ENCODE results near the gene MARCHF3. TPM values are rescaled to one million over a fixed set of nuclear protein-coding genes. Genes with fewer than 3 reads are reported as not detected.
"Not testable (repeated sequence)": the region's sequence is repeated elsewhere in the genome, so short reads cannot be mapped to it uniquely, and the experiment has no call there.

The MARCHF3 gene
- total RNA-seq, 5 donors from 2014 or later (not counting 1 experiment from before 2014, with no cell fraction given) = 5.6 to 9.9 (median 7.6) TPM

DNA sequence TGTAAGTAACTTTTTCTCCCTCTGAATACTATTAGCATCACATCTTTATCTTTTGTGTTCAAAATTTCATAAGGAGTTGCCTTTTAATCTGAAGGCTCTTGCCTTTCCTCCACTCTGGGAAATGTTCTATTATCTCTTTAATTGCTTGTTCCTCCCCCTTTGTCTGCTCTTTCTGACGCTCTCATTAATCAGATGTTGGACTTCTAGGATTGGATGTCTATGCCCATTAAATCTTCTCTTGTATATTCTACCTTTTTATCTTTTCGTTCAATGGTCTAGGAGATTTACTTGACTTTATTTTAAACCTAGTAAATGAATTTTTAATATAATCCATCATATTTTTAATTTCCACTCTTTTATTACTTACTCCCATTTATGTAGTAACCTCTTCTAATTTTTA is 76.7 kb downstream of the MARCHF3 start:
- H3K27me3 Mint-ChIP-seq = no peaks in the 10 kb centered on the region
- H3K36me3 Mint-ChIP-seq = peaks cover 3% of the 10 kb centered on the region
- no peaks in the 10 kb centered on the region for H3K36me3 ChIP-seq (ENCODE audit: control insufficient read depth in 2 of 2, extremely low read depth in 1 of 2, insufficient read depth in 1 of 2, low read length in 1 of 2)
- no peak overlapping the region for H3K27ac ChIP-seq (ENCODE audit: low read length)
- no CpG with 5 or more reads among the region's 2 CpGs for WGBS (ENCODE audit: insufficient coverage)
- H3K4me3 Mint-ChIP-seq = no peak overlapping the region
- H3K27ac Mint-ChIP-seq = no peak overlapping the region
- ATAC-seq (replicated peaks in 1 of 4) (no peak), DNase-seq (no peak)
- no peak overlapping the region for H3K4me3 ChIP-seq (ENCODE audit: control insufficient read depth in 1 of 2, extremely low read depth in 1 of 2, low read length in 1 of 2)
- POLR2A ChIA-PET = no interaction called here
- CTCF ChIA-PET = no interaction called here
- H3K27me3 ChIP-seq (replicated peaks in 1 of 2; ENCODE audit: control insufficient read depth in 2 of 2, extremely low read depth in 1 of 2, insufficient read depth in 2 of 2, low read length in 1 of 2) = no peaks in the 10 kb centered on the region
- no peaks in the 10 kb centered on the region for H3K9me3 Mint-ChIP-seq
- H3K4me1 Mint-ChIP-seq = no peaks in the 10 kb centered on the region
- H3K4me1 ChIP-seq (ENCODE audit: control insufficient read depth in 1 of 2, extremely low read depth in 1 of 2, insufficient read depth in 2 of 2, low read length in 2 of 2) = no peaks in the 10 kb centered on the region
- no peaks in the 10 kb centered on the region for H3K9me3 ChIP-seq

DNA sequence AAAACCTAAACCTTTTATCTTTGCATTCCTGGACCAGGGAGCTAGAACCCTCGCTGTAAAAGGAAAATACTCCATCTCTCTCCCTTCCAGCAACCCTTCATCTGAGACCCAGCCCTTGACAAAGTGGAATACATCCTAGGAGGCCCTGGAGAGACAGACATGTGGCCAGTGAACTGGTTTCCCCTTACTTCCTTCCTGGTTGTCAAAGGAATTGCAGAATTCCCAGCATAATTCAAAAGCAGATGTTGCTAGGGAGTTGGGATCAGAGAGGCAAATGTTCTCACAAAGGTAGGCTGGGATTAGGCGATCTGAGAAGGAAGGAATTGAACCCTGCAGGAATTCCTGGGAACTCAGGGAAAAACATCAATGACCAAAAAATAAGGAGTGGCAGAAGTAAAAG is 80.9 kb downstream of the MARCHF3 start:
- H3K27me3 Mint-ChIP-seq = no peaks in the 10 kb centered on the region
- H3K27ac Mint-ChIP-seq = no peak overlapping the region
- peaks cover 2 to 8% (median 5%) of the 10 kb centered on the region in 3 donors for H3K4me1 Mint-ChIP-seq
- ATAC-seq (replicated peaks in 1 of 4) (no peak), DNase-seq (no peak)
- no peaks in the 10 kb centered on the region for H3K36me3 ChIP-seq (ENCODE audit: control insufficient read depth in 2 of 2, extremely low read depth in 1 of 2, insufficient read depth in 1 of 2, low read length in 1 of 2)
- H3K27me3 ChIP-seq (replicated peaks in 1 of 2; ENCODE audit: control insufficient read depth in 2 of 2, extremely low read depth in 1 of 2, insufficient read depth in 2 of 2, low read length in 1 of 2) = no peaks in the 10 kb centered on the region
- H3K4me1 ChIP-seq (ENCODE audit: control insufficient read depth in 1 of 2, extremely low read depth in 1 of 2, insufficient read depth in 2 of 2, low read length in 2 of 2) = no peaks in the 10 kb centered on the region
- ChIA-PET CTCF (no interaction called here), POLR2A (no interaction called here)
- no peak overlapping the region for H3K4me3 ChIP-seq (ENCODE audit: control insufficient read depth in 1 of 2, extremely low read depth in 1 of 2, low read length in 1 of 2)
- H3K36me3 Mint-ChIP-seq = no peaks in the 10 kb centered on the region
- no peak overlapping the region for H3K27ac ChIP-seq (ENCODE audit: low read length)
- H3K9me3 ChIP-seq = no peaks in the 10 kb centered on the region
- H3K4me3 Mint-ChIP-seq = no peak overlapping the region
- no CpG with 5 or more reads among the region's 2 CpGs for WGBS (ENCODE audit: insufficient coverage)
- H3K9me3 Mint-ChIP-seq = no peaks in the 10 kb centered on the region

DNA sequence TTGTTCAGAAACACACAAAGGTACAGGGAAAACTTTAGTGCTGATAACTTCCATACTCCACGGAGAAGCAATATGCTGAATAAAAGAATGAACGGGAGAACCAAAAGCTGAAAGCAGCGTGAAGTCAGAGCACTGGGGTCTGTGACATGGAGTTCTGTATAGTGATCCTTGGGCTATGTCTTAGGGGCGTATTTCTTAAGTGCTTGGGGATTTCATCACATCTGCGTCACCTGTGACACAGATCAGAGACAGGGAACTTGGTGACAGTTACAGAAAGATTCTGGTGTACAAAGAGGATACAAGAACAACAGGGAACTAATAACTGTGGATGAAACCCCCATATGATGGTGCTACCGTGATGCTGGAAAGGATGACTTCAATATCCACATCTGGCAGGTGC is 81.9 kb downstream of the MARCHF3 start:
- no peak overlapping the region for H3K27ac Mint-ChIP-seq
- ChIA-PET CTCF (no interaction called here), POLR2A (no interaction called here)
- DNase-seq = no peak
- H3K9me3 Mint-ChIP-seq = no peaks in the 10 kb centered on the region
- no peaks in the 10 kb centered on the region for H3K36me3 ChIP-seq (ENCODE audit: control insufficient read depth in 2 of 2, extremely low read depth in 1 of 2, insufficient read depth in 1 of 2, low read length in 1 of 2)
- ATAC-seq (replicated peaks in 1 of 4) = no peak
- H3K4me3 ChIP-seq (ENCODE audit: control insufficient read depth in 1 of 2, extremely low read depth in 1 of 2, low read length in 1 of 2) = no peak overlapping the region
- H3K9me3 ChIP-seq = no peaks in the 10 kb centered on the region
- no peak overlapping the region for H3K4me3 Mint-ChIP-seq
- H3K4me1 ChIP-seq (ENCODE audit: control insufficient read depth in 1 of 2, extremely low read depth in 1 of 2, insufficient read depth in 2 of 2, low read length in 2 of 2) = no peaks in the 10 kb centered on the region
- WGBS (ENCODE audit: insufficient coverage) = 93% methylated on average over 5 of the region's 6 CpGs
- no peaks in the 10 kb centered on the region for H3K36me3 Mint-ChIP-seq
- H3K4me1 Mint-ChIP-seq = peaks cover 2 to 8% (median 5%) of the 10 kb centered on the region in 3 donors
- H3K27me3 ChIP-seq (replicated peaks in 1 of 2; ENCODE audit: control insufficient read depth in 2 of 2, extremely low read depth in 1 of 2, insufficient read depth in 2 of 2, low read length in 1 of 2) = no peaks in the 10 kb centered on the region
- no peaks in the 10 kb centered on the region for H3K27me3 Mint-ChIP-seq
- no peak overlapping the region for H3K27ac ChIP-seq (ENCODE audit: low read length)

DNA sequence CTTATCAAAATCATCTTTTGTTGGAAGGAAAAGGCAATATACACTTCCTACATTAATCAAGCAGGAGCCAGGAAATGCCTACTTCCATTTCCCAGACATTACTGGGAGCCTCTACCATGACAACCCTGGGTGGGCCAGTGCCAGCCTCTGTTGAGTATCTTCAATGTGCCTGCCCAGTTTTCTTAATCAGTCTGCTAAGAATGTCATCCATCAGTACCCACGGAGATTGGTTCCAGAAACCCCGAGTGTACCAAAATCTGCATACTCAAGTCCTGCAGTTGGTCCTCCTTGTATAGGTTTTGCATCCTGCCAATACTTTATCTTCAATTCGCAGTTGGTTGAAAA is 82.4 kb downstream of the MARCHF3 start:
- no peaks in the 10 kb centered on the region for H3K9me3 ChIP-seq
- H3K9me3 Mint-ChIP-seq = no peaks in the 10 kb centered on the region
- no peaks in the 10 kb centered on the region for H3K4me1 ChIP-seq (ENCODE audit: control insufficient read depth in 1 of 2, extremely low read depth in 1 of 2, insufficient read depth in 2 of 2, low read length in 2 of 2)
- H3K4me1 Mint-ChIP-seq = peaks cover 2 to 8% (median 5%) of the 10 kb centered on the region in 3 donors
- POLR2A ChIA-PET = no interaction called here
- no peak overlapping the region for H3K4me3 ChIP-seq (ENCODE audit: control insufficient read depth in 1 of 2, extremely low read depth in 1 of 2, low read length in 1 of 2)
- ATAC-seq (replicated peaks in 1 of 4) = no peak
- 94% methylated on average over 3 of the region's 3 CpGs for WGBS (ENCODE audit: insufficient coverage)
- CTCF ChIA-PET = no interaction called here
- H3K27ac Mint-ChIP-seq = no peak overlapping the region
- no peak for DNase-seq
- no peaks in the 10 kb centered on the region for H3K27me3 Mint-ChIP-seq
- no peaks in the 10 kb centered on the region for H3K27me3 ChIP-seq (replicated peaks in 1 of 2; ENCODE audit: control insufficient read depth in 2 of 2, extremely low read depth in 1 of 2, insufficient read depth in 2 of 2, low read length in 1 of 2)
- no peak overlapping the region for H3K4me3 Mint-ChIP-seq
- no peaks in the 10 kb centered on the region for H3K36me3 ChIP-seq (ENCODE audit: control insufficient read depth in 2 of 2, extremely low read depth in 1 of 2, insufficient read depth in 1 of 2, low read length in 1 of 2)
- no peaks in the 10 kb centered on the region for H3K36me3 Mint-ChIP-seq
- H3K27ac ChIP-seq (ENCODE audit: low read length) = no peak overlapping the region

DNA sequence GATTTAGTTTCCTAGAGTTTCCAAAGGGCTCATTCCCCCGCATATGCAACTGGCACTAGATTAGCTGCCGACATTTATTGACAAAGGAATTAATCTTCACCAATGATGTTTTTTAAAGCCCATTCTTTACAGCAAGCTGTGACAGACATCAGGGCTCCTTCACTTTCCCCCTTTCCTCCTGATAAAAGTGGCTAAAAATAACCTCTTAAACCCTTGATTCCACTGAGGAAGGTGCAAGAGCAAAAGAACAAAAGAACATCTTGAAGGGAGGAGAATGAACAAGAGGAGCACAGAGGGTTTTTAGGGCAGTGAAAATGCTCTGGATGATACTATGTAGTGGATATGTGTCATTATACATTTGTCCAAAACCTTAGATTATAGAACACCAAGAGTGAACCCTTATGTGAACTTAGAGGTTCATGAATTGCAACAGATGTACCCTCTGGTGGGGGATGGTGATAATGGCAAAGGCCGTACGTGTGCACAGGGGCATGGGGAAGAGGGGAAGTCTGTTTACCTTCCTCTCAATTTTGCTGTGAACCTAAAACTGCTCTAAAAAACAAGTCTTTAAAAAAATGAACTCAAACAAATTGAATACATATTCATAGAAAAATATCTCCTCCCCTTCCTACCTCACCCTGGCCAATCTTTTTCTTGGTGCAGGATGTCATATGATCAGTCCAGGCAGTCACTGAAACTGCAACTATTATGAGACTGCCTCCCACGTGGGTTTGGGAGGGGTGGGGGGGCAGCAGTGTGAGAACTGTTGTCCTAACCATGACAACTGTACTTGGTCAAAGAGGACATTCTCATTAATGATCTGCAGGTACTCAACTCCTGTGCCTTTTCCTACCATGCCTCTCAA is 83.0 kb downstream of the MARCHF3 start:
- ChIA-PET CTCF (no interaction called here), POLR2A (no interaction called here)
- Mint-ChIP-seq H3K4me1 (peaks cover 2 to 8% (median 5%) of the 10 kb centered on the region in 3 donors), H3K36me3 (no peaks in the 10 kb centered on the region), H3K4me3 (no peak overlapping the region), H3K27me3 (no peaks in the 10 kb centered on the region), H3K9me3 (no peaks in the 10 kb centered on the region), H3K27ac (no peak overlapping the region)
- H3K4me3 ChIP-seq (ENCODE audit: control insufficient read depth in 1 of 2, extremely low read depth in 1 of 2, low read length in 1 of 2) = no peak overlapping the region
- ATAC-seq (replicated peaks in 1 of 4) (no peak), DNase-seq (no peak)
- no peaks in the 10 kb centered on the region for H3K27me3 ChIP-seq (replicated peaks in 1 of 2; ENCODE audit: control insufficient read depth in 2 of 2, extremely low read depth in 1 of 2, insufficient read depth in 2 of 2, low read length in 1 of 2)
- H3K9me3 ChIP-seq = no peaks in the 10 kb centered on the region
- WGBS (ENCODE audit: insufficient coverage) = 94% methylated on average over 2 of the region's 5 CpGs
- H3K36me3 ChIP-seq (ENCODE audit: control insufficient read depth in 2 of 2, extremely low read depth in 1 of 2, insufficient read depth in 1 of 2, low read length in 1 of 2) = no peaks in the 10 kb centered on the region
- no peaks in the 10 kb centered on the region for H3K4me1 ChIP-seq (ENCODE audit: control insufficient read depth in 1 of 2, extremely low read depth in 1 of 2, insufficient read depth in 2 of 2, low read length in 2 of 2)
- H3K27ac ChIP-seq (ENCODE audit: low read length) = no peak overlapping the region

DNA sequence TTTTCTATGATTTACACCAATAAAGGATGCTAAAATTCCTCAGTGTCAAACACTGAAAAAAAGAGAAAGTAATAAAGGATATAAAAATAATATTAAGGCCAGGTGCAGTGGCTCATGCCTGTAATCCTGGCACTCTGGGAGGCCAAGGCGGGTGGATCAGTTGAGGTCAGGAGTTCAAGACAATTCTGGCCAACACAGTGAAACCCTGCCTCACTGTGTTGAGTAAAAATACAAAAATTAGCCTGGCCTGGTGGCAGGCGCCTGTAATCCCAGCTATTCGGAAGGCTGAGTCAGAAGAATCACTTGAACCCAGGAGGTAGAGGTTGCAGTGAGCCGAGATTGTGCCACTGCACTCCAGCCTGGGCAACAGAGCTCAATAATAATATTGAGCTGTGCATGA is 87.5 kb downstream of the MARCHF3 start:
- not testable (repeated sequence) for ATAC-seq (replicated peaks in 1 of 4); H3K27ac Mint-ChIP-seq

DNA sequence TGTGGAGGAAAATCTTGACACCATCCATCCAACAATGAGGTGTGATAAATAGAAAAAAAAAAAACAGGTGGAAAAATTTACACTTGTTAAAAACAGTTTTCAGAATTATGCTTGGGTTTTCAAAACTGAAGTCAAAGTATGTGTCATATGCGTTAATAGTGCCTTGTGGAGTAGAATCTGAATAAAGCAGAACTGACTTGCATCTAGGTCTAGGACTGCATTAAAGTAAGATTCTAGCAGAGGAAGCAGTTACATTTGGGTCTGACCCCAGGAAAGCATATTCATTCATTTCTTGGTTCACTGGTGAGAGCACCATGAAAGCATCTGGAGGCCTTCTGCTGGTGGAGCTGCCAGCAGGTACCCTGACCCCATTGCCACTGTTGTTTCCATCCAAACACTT is 89.0 kb downstream of the MARCHF3 start:
- no peak for DNase-seq
- Histone ChIP-seq H3K4me1 (ENCODE audit: control insufficient read depth in 1 of 2, extremely low read depth in 1 of 2, insufficient read depth in 2 of 2, low read length in 2 of 2) (no peaks in the 10 kb centered on the region), H3K4me3 (ENCODE audit: control insufficient read depth in 1 of 2, extremely low read depth in 1 of 2, low read length in 1 of 2) (no peak overlapping the region), H3K27ac (ENCODE audit: low read length) (no peak overlapping the region), H3K36me3 (ENCODE audit: control insufficient read depth in 2 of 2, extremely low read depth in 1 of 2, insufficient read depth in 1 of 2, low read length in 1 of 2) (no peaks in the 10 kb centered on the region), H3K27me3 (replicated peaks in 1 of 2; ENCODE audit: control insufficient read depth in 2 of 2, extremely low read depth in 1 of 2, insufficient read depth in 2 of 2, low read length in 1 of 2) (no peaks in the 10 kb centered on the region), H3K9me3 (no peaks in the 10 kb centered on the region)
- Mint-ChIP-seq H3K9me3 (no peaks in the 10 kb centered on the region), H3K4me3 (no peak overlapping the region), H3K36me3 (no peaks in the 10 kb centered on the region), H3K27me3 (no peaks in the 10 kb centered on the region), H3K4me1 (no peaks in the 10 kb centered on the region), H3K27ac (no peak overlapping the region)
- CTCF ChIA-PET = no interaction called here
- POLR2A ChIA-PET = no interaction called here
- ATAC-seq (replicated peaks in 1 of 4) = no peak
- 88% methylated on average over 1 of the region's 1 CpG for WGBS (ENCODE audit: insufficient coverage)

More for the DNA sequence above, 87.5 kb downstream of the MARCHF3 start:
- H3K9me3 Mint-ChIP-seq; POLR2A ChIA-PET; H3K36me3 ChIP-seq (ENCODE audit: control insufficient read depth in 2 of 2, extremely low read depth in 1 of 2, insufficient read depth in 1 of 2, low read length in 1 of 2); H3K27me3 ChIP-seq (replicated peaks in 1 of 2; ENCODE audit: control insufficient read depth in 2 of 2, extremely low read depth in 1 of 2, insufficient read depth in 2 of 2, low read length in 1 of 2); H3K27ac ChIP-seq (ENCODE audit: low read length); H3K27me3 Mint-ChIP-seq; CTCF ChIA-PET; H3K36me3 Mint-ChIP-seq; H3K4me3 ChIP-seq (ENCODE audit: control insufficient read depth in 1 of 2, extremely low read depth in 1 of 2, low read length in 1 of 2); H3K4me1 Mint-ChIP-seq; DNase-seq; H3K4me1 ChIP-seq (ENCODE audit: control insufficient read depth in 1 of 2, extremely low read depth in 1 of 2, insufficient read depth in 2 of 2, low read length in 2 of 2); H3K9me3 ChIP-seq; H3K4me3 Mint-ChIP-seq: not testable (repeated sequence)
- 91% methylated on average over 4 of the region's 4 CpGs for WGBS (ENCODE audit: insufficient coverage)

Data from T-cell (primary cell).